Hypothalamus (tissue), 51 donors: ENCODE results near the gene TNNT3.
"Not testable (repeated sequence)": the region's sequence is repeated elsewhere in the genome, so short reads cannot be mapped to it uniquely, and the experiment has no call there.

Experiments used
- DNase-seq, 51 donors: peaks; one replicate each; lab custom pipeline; 2025; lab: John Stamatoyannopoulos, UW

TNNT3 gene

GRCh38 chr11:1919391-1920127 is at the start of gene TNNT3:
Gene TNNT3, plus strand, starts transcription at chr11:1919703. Its CDS starts 3,172 bp downstream, at chr11:1922875.
- no peak for DNase-seq

GRCh38 chr11:1870326-1870696 is 49.2 kb upstream of the TNNT3 start:
- DNase-seq = no peak

GRCh38 chr11:1870721-1871466 is 48.6 kb upstream of the TNNT3 start:
- DNase-seq = peak in 8 of 51 donors; percentile 20 to 42 (median 24)

- DNase-seq = no peak
Observed at GRCh38 chr11:1871531-1871930, 48.0 kb upstream of the TNNT3 start.

- DNase-seq = no peak
Observed at GRCh38 chr11:1872267-1872985, 47.1 kb upstream of the TNNT3 start.

- no peak for DNase-seq
Observed at GRCh38 chr11:1873048-1873812, 46.3 kb upstream of the TNNT3 start.

- DNase-seq = not testable (repeated sequence)
Observed at GRCh38 chr11:1873813-1874150, 45.7 kb upstream of the TNNT3 start.

- DNase-seq = not testable (repeated sequence)
Observed at GRCh38 chr11:1874441-1875092, 44.9 kb upstream of the TNNT3 start.

- DNase-seq = no peak
Observed at GRCh38 chr11:1875093-1875850, 44.2 kb upstream of the TNNT3 start.

- not testable (repeated sequence) for DNase-seq
Observed at GRCh38 chr11:1875851-1876301, 43.6 kb upstream of the TNNT3 start.

GRCh38 chr11:1876361-1877063 is 43.0 kb upstream of the TNNT3 start:
- DNase-seq = peak in 1 of 51 donors; percentile 17

- DNase-seq = peak in 4 of 51 donors; percentile 19 to 28 (median 24)
Observed at GRCh38 chr11:1877211-1878136, 42.0 kb upstream of the TNNT3 start.

- no peak for DNase-seq
Observed at GRCh38 chr11:1878137-1879031, 41.1 kb upstream of the TNNT3 start.

- DNase-seq = no peak
Observed at GRCh38 chr11:1879342-1879940, 40.1 kb upstream of the TNNT3 start.

- DNase-seq = no peak
Observed at GRCh38 chr11:1879941-1880720, 39.4 kb upstream of the TNNT3 start.
